ENCODE data around the gene SLC38A8.
A peak's percentile ranks its signal among the peaks of the same experiment; 100 is the strongest.

Gene SLC38A8

GRCh38 chr16:84048270-84048669 lies 5.7 kb upstream of the SLC38A8 start:
- peak; percentile 39 for TF ChIP-seq CTCF (conservative IDR thresholded peaks at IDR 0.05)
- no peak overlapping the region for H3K27ac ChIP-seq

- no peak overlapping the region for H3K27ac ChIP-seq
- no peak for TF ChIP-seq CTCF (conservative IDR thresholded peaks at IDR 0.05)
These were observed 5.0 kb upstream of the SLC38A8 start for GRCh38 chr16:84047626-84048025.

GRCh38 chr16:84047206-84047605 lies 4.6 kb upstream of the SLC38A8 start:
- no peak for TF ChIP-seq CTCF (conservative IDR thresholded peaks at IDR 0.05)
- no peak overlapping the region for H3K27ac ChIP-seq

GRCh38 chr16:84045818-84046470 lies 3.3 kb upstream of the SLC38A8 start:
- no peak for TF ChIP-seq CTCF (conservative IDR thresholded peaks at IDR 0.05)
- no peak overlapping the region for H3K27ac ChIP-seq

- no peak for TF ChIP-seq CTCF (conservative IDR thresholded peaks at IDR 0.05)
These were observed 2.6 kb upstream of the SLC38A8 start for GRCh38 chr16:84045001-84045817.

GRCh38 chr16:84044118-84044488 lies 1.5 kb upstream of the SLC38A8 start:
- TF ChIP-seq CTCF (conservative IDR thresholded peaks at IDR 0.05) = peak; percentile 55
- no peak overlapping the region for H3K27ac ChIP-seq

More at GRCh38 chr16:84045001-84045817, 2.6 kb upstream of the SLC38A8 start:
- H3K27ac ChIP-seq = no peak overlapping the region

- no peak for TF ChIP-seq CTCF (conservative IDR thresholded peaks at IDR 0.05)
- H3K27ac ChIP-seq = no peak overlapping the region
These were observed 1.0 kb upstream of the SLC38A8 start for GRCh38 chr16:84043486-84044117.
